AG20443 (cell line): Measurements from ENCODE around the gene DNAI7.
A peak's percentile ranks its signal among the peaks of the same experiment; 100 is the strongest.

Source experiments
- DNase-seq: peaks from one replicate; pipeline ENCODE4 v3.0.0; 2012; ENCODE audit warnings: low spot score, mixed read lengths

DNAI7 gene

GRCh38 chr12:25100194-25101091, 94.5 kb downstream of the DNAI7 start:
- no peak for DNase-seq

- DNase-seq, result no peak
Measured at GRCh38 chr12:25099010-25099409, 96.0 kb downstream of the DNAI7 start.

- no peak for DNase-seq
Measured at GRCh38 chr12:25089738-25090137, 105.2 kb downstream of the DNAI7 start.

- DNase-seq, result no peak
Measured at GRCh38 chr12:25087596-25087995, 107.4 kb downstream of the DNAI7 start.

GRCh38 chr12:25084816-25085215, 110.1 kb downstream of the DNAI7 start:
- no peak for DNase-seq

GRCh38 chr12:25083211-25083610, 111.7 kb downstream of the DNAI7 start:
- DNase-seq, result no peak

GRCh38 chr12:25082628-25083027, 112.3 kb downstream of the DNAI7 start:
- no peak for DNase-seq

- no peak for DNase-seq
Measured at GRCh38 chr12:25079393-25079792, 115.6 kb downstream of the DNAI7 start.

GRCh38 chr12:25074954-25075353, 120.0 kb downstream of the DNAI7 start:
- DNase-seq, result no peak

- no peak for DNase-seq
Measured at GRCh38 chr12:25074113-25074512, 120.8 kb downstream of the DNAI7 start.

GRCh38 chr12:25072906-25073650, 121.9 kb downstream of the DNAI7 start:
- no peak for DNase-seq

- DNase-seq, result no peak
Measured at GRCh38 chr12:25071366-25071765, 123.6 kb downstream of the DNAI7 start.

GRCh38 chr12:25069224-25069623, 125.7 kb downstream of the DNAI7 start:
- DNase-seq, result peak; percentile 14

- no peak for DNase-seq
Measured at GRCh38 chr12:25065035-25065434, 129.9 kb downstream of the DNAI7 start.

GRCh38 chr12:25063873-25064628, 130.9 kb downstream of the DNAI7 start:
- no peak for DNase-seq

GRCh38 chr12:25058658-25059058, 136.3 kb downstream of the DNAI7 start:
- no peak for DNase-seq
